Measurements from ENCODE around the gene CARD11. TPM values are rescaled to one million over a fixed set of nuclear protein-coding genes. Genes with fewer than 3 reads are reported as not detected.

The CARD11 gene
- total RNA-seq, 2 experiments from 2014 or later = 118 to 122 TPM

- DNase-seq (no peak), ATAC-seq (ENCODE audit: poor library complexity) (no peak)
- Histone ChIP-seq H3K36me3 (ENCODE audit: insufficient read depth, low read length) (peaks cover 29% of the 10 kb centered on the region), H3K9me3 (ENCODE audit: control insufficient read depth in 1 of 2, insufficient read depth in 1 of 2, low read length in 2 of 2) (no peaks in the 10 kb centered on the region), H3K27me3 (ENCODE audit: control insufficient read depth in 1 of 2, insufficient read depth in 2 of 2, low read length in 2 of 2) (no peaks in the 10 kb centered on the region), H3K4me3 (ENCODE audit: low read length) (no peak overlapping the region), H3K4me1 (ENCODE audit: insufficient read depth, low read length) (peaks cover 71% of the 10 kb centered on the region), H3K27ac (ENCODE audit: low read depth in 1 of 2, low read length in 2 of 2) (no peak overlapping the region)
- H3K27ac Mint-ChIP-seq = peak overlapping the region; percentile 85
- ChIA-PET POLR2A (no interaction called here), CTCF (no interaction called here)
- H3K36me3 Mint-ChIP-seq (ENCODE audit: low read depth) = peaks cover 69% of the 10 kb centered on the region
- H3K9me3 Mint-ChIP-seq = no peaks in the 10 kb centered on the region
- H3K4me1 Mint-ChIP-seq (ENCODE audit: low read depth) = peaks cover 76% of the 10 kb centered on the region
- no peak overlapping the region for H3K4me3 Mint-ChIP-seq
- TF ChIP-seq CTCF (IDR thresholded peaks at IDR 0.05) = no peak
- H3K27me3 Mint-ChIP-seq = no peaks in the 10 kb centered on the region
- intact Hi-C loops (cut with DNase I, micrococcal nuclease) = no loop called here
These were observed 6.4 kb downstream of the CARD11 start for GRCh38 chr7:3037259-3037658.

GRCh38 chr7:3034591-3035150 lies 9.0 kb downstream of the CARD11 start:
- TF ChIP-seq CTCF (IDR thresholded peaks at IDR 0.05) = no peak
- Histone ChIP-seq H3K4me1 (ENCODE audit: insufficient read depth, low read length) (peaks cover 48% of the 10 kb centered on the region), H3K27me3 (ENCODE audit: control insufficient read depth in 1 of 2, insufficient read depth in 2 of 2, low read length in 2 of 2) (no peaks in the 10 kb centered on the region), H3K36me3 (ENCODE audit: insufficient read depth, low read length) (peaks cover 39% of the 10 kb centered on the region), H3K27ac (ENCODE audit: low read depth in 1 of 2, low read length in 2 of 2) (no peak overlapping the region), H3K9me3 (ENCODE audit: control insufficient read depth in 1 of 2, insufficient read depth in 1 of 2, low read length in 2 of 2) (no peaks in the 10 kb centered on the region), H3K4me3 (ENCODE audit: low read length) (no peak overlapping the region)
- no peak for ATAC-seq (ENCODE audit: poor library complexity)
- ChIA-PET CTCF (no interaction called here), POLR2A (no interaction called here)
- no peaks in the 10 kb centered on the region for H3K27me3 Mint-ChIP-seq
- peaks cover 69% of the 10 kb centered on the region for H3K4me1 Mint-ChIP-seq (ENCODE audit: low read depth)
- DNase-seq = peak in 1 of 14 experiments; percentile 15
- no peaks in the 10 kb centered on the region for H3K9me3 Mint-ChIP-seq
- intact Hi-C loops (cut with DNase I, micrococcal nuclease) = no loop called here
- peaks cover 69% of the 10 kb centered on the region for H3K36me3 Mint-ChIP-seq (ENCODE audit: low read depth)
- H3K27ac Mint-ChIP-seq = peak overlapping the region; percentile 35
- H3K4me3 Mint-ChIP-seq = peak overlapping the region; percentile 9

- Mint-ChIP-seq H3K9me3 (no peaks in the 10 kb centered on the region), H3K4me3 (no peak overlapping the region), H3K36me3 (ENCODE audit: low read depth) (peaks cover 75% of the 10 kb centered on the region), H3K27me3 (no peaks in the 10 kb centered on the region), H3K4me1 (ENCODE audit: low read depth) (peaks cover 71% of the 10 kb centered on the region), H3K27ac (peak overlapping the region; percentile 33)
- CTCF ChIA-PET = no interaction called here
- Histone ChIP-seq H3K27me3 (ENCODE audit: control insufficient read depth in 1 of 2, insufficient read depth in 2 of 2, low read length in 2 of 2) (no peaks in the 10 kb centered on the region), H3K9me3 (ENCODE audit: control insufficient read depth in 1 of 2, insufficient read depth in 1 of 2, low read length in 2 of 2) (no peaks in the 10 kb centered on the region), H3K4me1 (ENCODE audit: insufficient read depth, low read length) (peaks cover 47% of the 10 kb centered on the region), H3K4me3 (ENCODE audit: low read length) (no peak overlapping the region), H3K36me3 (ENCODE audit: insufficient read depth, low read length) (peaks cover 39% of the 10 kb centered on the region), H3K27ac (ENCODE audit: low read depth in 1 of 2, low read length in 2 of 2) (no peak overlapping the region)
- ATAC-seq (ENCODE audit: poor library complexity) = no peak
- peak in 1 of 14 experiments; percentile 19 for DNase-seq
- TF ChIP-seq CTCF (IDR thresholded peaks at IDR 0.05) = no peak
- POLR2A ChIA-PET = no interaction called here
- intact Hi-C loops (cut with DNase I, micrococcal nuclease) = no loop called here
These were observed 10.1 kb downstream of the CARD11 start for GRCh38 chr7:3033581-3033980.

All from CD4-positive, alpha-beta T cell (primary cell).